ENCODE results near the gene CDH22.

DNA sequence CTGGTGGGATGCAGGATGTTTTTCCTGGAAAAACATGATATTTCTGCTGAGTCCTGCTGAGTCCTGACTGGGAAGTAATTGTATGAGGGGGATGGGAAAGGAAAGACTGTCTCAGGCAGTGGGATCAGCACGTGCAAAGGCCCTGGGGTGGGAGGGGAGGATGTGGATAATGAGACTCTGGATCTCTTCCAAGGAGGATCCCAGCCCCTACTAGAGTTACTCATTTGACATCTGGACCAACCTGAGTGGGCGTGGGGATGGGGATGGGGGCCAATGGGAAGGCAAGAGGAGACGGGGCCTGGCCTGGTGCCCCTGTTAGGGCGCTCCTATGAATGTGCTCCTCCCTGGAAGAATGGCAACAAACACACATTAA is 117.1 kb downstream of the CDH22 start:
- TF ChIP-seq, protein P1, sequence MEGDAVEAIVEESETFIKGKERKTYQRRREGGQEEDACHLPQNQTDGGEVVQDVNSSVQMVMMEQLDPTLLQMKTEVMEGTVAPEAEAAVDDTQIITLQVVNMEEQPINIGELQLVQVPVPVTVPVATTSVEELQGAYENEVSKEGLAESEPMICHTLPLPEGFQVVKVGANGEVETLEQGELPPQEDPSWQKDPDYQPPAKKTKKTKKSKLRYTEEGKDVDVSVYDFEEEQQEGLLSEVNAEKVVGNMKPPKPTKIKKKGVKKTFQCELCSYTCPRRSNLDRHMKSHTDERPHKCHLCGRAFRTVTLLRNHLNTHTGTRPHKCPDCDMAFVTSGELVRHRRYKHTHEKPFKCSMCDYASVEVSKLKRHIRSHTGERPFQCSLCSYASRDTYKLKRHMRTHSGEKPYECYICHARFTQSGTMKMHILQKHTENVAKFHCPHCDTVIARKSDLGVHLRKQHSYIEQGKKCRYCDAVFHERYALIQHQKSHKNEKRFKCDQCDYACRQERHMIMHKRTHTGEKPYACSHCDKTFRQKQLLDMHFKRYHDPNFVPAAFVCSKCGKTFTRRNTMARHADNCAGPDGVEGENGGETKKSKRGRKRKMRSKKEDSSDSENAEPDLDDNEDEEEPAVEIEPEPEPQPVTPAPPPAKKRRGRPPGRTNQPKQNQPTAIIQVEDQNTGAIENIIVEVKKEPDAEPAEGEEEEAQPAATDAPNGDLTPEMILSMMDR (conservative IDR thresholded peaks at IDR 0.05; ENCODE audit: low read depth in 2 of 2), result no peak
- TF ChIP-seq EZH2 (IDR thresholded peaks at IDR 0.05; ENCODE audit: low read depth, unreplicated experiment) (no peak), CREB1 (CRISPR knock-in tag; IDR thresholded peaks at IDR 0.05; ENCODE audit: low read depth) (no peak), POLR2AphosphoS5 (IDR thresholded peaks at IDR 0.05; ENCODE audit: low read depth) (no peak), EZH2phosphoT487 (IDR thresholded peaks at IDR 0.05; ENCODE audit: unreplicated experiment) (no peak), NANOG (IDR thresholded peaks at IDR 0.05; ENCODE audit: borderline replicate concordance) (no peak), JUNB (IDR thresholded peaks at IDR 0.05; ENCODE audit: unreplicated experiment) (no peak), ZNF331 (CRISPR knock-in tag; IDR thresholded peaks at IDR 0.05; ENCODE audit: low read depth) (no peak)
- TF ChIP-seq, protein P2, sequence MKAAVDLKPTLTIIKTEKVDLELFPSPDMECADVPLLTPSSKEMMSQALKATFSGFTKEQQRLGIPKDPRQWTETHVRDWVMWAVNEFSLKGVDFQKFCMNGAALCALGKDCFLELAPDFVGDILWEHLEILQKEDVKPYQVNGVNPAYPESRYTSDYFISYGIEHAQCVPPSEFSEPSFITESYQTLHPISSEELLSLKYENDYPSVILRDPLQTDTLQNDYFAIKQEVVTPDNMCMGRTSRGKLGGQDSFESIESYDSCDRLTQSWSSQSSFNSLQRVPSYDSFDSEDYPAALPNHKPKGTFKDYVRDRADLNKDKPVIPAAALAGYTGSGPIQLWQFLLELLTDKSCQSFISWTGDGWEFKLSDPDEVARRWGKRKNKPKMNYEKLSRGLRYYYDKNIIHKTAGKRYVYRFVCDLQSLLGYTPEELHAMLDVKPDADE (IDR thresholded peaks at IDR 0.05), result no peak
- TF ChIP-seq, protein P3, sequence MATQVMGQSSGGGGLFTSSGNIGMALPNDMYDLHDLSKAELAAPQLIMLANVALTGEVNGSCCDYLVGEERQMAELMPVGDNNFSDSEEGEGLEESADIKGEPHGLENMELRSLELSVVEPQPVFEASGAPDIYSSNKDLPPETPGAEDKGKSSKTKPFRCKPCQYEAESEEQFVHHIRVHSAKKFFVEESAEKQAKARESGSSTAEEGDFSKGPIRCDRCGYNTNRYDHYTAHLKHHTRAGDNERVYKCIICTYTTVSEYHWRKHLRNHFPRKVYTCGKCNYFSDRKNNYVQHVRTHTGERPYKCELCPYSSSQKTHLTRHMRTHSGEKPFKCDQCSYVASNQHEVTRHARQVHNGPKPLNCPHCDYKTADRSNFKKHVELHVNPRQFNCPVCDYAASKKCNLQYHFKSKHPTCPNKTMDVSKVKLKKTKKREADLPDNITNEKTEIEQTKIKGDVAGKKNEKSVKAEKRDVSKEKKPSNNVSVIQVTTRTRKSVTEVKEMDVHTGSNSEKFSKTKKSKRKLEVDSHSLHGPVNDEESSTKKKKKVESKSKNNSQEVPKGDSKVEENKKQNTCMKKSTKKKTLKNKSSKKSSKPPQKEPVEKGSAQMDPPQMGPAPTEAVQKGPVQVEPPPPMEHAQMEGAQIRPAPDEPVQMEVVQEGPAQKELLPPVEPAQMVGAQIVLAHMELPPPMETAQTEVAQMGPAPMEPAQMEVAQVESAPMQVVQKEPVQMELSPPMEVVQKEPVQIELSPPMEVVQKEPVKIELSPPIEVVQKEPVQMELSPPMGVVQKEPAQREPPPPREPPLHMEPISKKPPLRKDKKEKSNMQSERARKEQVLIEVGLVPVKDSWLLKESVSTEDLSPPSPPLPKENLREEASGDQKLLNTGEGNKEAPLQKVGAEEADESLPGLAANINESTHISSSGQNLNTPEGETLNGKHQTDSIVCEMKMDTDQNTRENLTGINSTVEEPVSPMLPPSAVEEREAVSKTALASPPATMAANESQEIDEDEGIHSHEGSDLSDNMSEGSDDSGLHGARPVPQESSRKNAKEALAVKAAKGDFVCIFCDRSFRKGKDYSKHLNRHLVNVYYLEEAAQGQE (IDR thresholded peaks at IDR 0.05; ENCODE audit: unreplicated experiment), result no peak

All from GM23338 (cell line).